GM03348 (cell line): Measurements from ENCODE around the gene CSE1L.
"Not testable (repeated sequence)": the region's sequence is repeated elsewhere in the genome, so short reads cannot be mapped to it uniquely, and the experiment has no call there.

Experiments used
- DNase-seq: peaks from one replicate; pipeline ENCODE4 v3.0.0; 2012; ENCODE audit warnings: low spot score

The CSE1L gene

DNA sequence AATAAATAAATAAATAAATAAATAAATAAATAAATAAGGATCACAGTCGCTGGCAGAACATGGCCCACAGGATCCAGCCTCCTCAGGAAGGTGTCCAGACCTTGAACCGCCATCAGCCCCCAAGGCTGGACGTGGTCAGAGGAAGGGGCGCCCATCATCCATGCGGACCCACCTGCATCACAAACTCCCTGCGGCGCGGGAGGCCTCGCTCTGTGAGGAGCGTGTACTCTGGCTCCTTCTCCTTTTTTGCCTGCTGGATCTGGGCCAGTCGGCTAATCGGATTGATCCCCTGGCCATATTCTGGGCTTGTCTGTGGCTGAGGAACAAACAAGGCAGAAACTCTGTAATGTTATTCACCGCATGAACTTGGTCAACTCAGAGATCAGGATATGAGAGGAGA lies 76.8 kb downstream of the CSE1L start:
- no peak for DNase-seq

DNA sequence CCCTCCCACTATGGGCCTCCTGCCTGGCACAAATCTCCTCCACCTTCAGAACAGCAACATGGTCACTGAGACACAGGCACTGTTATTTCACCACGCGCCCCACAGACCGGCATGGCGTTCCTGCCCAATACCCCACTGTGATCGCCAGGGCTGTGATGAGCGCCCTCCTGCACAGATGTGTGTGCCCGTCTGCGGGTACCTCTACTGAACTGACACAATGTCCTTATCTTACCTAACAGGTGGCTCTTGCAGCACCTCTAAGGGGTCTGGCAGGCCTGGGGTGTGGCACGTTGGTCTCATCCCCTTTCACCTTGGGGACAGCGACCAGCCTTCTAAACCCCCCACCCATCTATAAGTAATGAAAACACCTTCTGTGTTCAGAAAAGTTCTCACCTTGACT lies 77.9 kb downstream of the CSE1L start:
- no peak for DNase-seq

DNA sequence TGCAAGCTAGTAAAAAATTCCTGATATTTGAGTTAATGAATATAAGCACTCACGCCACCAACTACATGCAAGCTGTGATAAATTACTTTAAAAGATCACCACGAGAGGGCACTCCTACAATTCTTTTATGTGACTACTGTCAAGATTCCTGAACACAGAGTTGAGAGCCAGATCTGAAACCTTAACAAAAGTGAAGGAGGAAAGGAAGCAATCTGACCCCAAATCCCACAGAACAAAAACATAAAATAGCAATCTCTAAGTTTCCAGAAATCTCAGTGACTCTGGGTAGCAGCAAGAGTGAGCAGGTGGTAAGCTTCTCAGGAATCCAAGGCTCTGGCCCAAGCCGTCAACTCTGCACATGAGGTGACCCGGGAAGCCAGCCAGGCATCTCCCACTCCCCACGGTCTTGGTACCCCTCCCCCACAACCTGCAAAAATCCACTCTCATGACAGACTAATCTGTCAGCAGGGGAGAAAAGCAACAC lies 86.9 kb downstream of the CSE1L start:
- peak; percentile 77 for DNase-seq

DNA sequence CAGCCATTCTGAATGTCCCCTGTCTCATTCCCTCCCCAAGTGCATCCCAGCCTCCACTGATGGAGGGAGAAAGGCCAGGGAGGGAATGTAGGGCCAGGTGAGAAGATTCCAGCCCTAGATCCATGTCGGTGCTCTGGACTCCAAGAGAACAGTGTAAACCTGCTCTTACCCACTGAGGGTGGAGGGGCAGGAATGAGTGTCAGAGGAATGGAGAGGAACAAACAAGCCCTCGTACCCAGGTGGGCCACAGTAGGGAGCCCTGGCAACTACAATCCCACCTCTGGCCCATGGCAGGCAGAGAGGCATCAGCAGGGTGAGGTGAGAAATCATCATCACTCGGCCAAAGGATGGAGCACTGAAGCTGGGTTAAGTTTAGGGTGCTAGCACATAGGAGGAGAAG lies 87.5 kb downstream of the CSE1L start:
- DNase-seq: no peak

DNA sequence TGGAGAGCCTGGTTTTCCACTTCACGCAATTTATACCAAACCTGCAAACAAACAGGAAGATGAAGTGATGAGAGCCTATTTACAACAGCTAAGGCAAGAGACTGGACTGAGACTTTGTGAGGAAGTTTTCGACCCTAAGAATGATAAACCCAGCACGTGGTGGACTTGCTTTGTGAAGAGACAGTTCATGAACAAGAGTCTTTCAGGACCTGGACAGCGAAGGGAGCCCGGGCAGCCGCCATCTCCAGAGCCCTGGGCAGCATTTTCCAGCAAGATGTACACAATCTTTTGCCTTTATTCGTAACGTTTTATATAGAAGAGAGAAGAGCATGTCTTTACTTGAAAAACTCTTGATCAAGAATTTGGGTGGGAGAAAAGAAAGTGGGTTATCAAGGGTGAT lies 88.7 kb downstream of the CSE1L start:
- DNase-seq: not testable (repeated sequence)

DNA sequence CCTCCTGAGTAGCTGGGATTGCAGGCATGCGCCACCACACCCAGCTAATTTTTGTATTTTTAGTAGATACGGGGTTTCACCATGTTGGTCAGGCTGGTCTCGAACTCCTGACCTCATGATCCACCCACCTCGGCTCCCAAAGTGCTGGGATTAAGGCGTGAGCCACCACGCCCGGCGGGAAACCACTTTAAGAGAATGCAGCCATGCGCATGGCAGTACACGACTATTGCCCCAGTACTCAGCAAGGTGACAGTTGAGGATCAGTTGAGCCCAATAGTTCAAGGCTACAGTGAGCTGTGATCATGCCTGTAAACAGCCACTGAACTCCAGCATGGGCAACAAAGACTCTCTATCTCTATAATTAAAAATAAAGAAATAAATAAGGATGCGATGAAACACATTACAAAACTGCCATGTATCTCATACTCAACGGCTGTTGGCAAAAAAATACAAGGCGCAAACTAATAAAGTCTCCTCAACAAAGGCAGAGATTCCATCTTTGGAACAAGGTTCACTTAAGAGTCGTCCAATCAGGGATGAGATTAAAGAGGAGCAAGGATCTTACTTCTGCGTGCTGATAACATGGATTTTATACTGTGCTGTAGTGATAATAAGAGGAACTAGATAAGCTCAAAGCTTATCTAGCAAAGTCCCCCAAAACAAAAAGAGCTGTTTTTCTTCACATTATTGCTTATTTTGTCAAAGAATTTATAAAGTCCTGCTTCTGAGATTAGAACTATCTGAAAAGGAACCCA lies 90.9 kb downstream of the CSE1L start:
- DNase-seq: no peak

DNA sequence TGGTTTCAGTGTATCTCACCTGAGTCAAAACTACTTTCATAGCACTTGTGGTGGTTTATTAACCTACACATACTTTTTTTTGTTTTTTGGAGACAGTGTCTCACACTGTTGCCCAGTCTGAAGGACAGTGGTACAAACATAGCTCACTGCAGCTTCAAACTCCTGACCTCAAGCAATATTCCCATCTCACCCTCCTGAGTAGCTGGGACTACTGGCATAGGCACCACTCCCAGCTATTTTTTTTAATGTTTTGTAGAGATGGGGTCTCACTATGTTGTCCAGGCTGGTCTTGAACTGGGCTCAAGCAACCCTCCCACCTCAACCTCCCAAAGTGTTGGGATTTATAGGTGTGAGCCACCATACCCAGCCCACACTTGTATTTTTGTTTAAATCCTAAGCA lies 92.3 kb downstream of the CSE1L start:
- no peak for DNase-seq

DNA sequence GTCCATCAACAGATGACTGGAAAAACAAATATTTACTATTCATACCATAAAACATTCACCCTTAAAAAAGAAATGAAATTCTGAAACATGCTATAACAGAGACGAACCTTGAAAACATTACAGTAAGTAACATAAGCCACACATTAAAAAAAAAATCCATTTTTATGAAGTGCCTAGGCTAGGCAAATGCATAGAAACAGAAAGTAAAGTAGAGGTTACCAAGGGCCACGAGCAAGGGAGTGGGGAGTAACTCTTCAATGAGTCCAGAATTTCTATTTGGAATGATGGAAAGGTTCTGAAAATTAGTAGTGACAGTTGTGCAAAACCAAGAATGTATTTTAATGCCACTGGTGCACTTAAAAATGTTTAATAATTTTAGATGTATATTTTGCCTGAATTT lies 94.3 kb downstream of the CSE1L start:
- no peak for DNase-seq

DNA sequence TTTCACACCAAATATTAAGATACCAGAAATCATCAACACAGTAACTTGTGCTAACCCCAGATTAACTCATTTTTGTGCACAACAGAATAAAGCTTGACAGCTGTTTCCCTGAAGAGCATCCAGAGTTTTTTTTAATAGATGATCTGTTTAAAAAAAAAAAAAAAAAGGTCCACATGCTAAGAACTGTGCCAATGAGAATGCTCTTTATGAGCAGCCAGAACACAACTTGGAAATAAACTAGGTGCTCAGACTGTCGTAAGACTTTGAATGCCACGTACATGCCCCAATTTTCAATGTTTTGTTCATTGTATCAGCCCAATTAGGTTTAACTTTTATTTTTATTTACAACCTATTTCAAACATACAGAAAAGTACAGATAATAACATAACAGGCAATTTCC lies 94.7 kb downstream of the CSE1L start:
- no peak for DNase-seq
